Breast epithelium (tissue), 3 donors: ENCODE measurements around the gene MT3.

Experiments used
- CTCF ChIP-seq, 3 donors: fragments of 450-650 bp; IDR thresholded peaks; one replicate each; pipeline ENCODE4 v1.5.1; 2016 to 2017; ENCODE audit warnings: antibody characterized with exemption in 3 of 3, mild to moderate bottlenecking in 3 of 3, moderate library complexity in 3 of 3
- POLR2AphosphoS5 ChIP-seq, 3 donors: sonication (generic); formaldehyde crosslinking; IDR thresholded peaks; one replicate each; pipeline ENCODE4 v1.6.1; 2017; ENCODE audit warnings: antibody characterized with exemption in 3 of 3

DNA sequence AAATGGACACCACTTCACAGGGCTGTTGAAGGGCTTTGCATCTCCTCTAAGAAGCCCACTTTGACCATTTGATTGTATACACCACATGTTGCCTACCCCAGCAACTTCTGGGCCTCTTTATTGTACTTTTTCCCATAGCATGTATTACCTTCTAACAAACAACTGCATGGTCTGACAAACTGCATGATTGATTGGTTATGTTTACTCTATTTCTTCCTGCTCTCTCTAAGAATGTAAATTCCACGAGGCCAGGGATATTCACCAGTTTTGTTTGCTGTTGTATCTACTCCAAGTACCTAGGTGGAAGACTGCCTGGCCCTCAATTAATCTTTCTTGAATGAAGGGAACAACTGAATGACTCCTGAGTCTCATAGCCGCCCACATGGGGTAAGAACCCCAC, 47.3 kb upstream of the MT3 start:
- TF ChIP-seq POLR2AphosphoS5 (IDR thresholded peaks at IDR 0.05) (no peak), CTCF (IDR thresholded peaks at IDR 0.05) (no peak)
